GM12878 (cell line): ENCODE results near the gene PRKCD. TPM values are rescaled to one million over a fixed set of nuclear protein-coding genes. Genes with fewer than 3 reads are reported as not detected.

Experiments
- CEBPB ChIP-seq, 2 experiments: fragments of 150-350 bp in 1 of 2; IDR thresholded peaks; 2 replicates each; pipeline ENCODE4 v1.6.1; 2012 to 2014; ENCODE audit warnings: low read depth in 2 of 2, low read length in 2 of 2, borderline replicate concordance in 1 of 2, inconsistent platforms in 1 of 2
- CHD2 ChIP-seq: IDR thresholded peaks from 2 replicates; pipeline ENCODE4 v1.6.1; 2011; ENCODE audit warnings: low read depth, low read length, improper control_type of control experiment, borderline replicate concordance
- DPF2 ChIP-seq: fragments of 450-650 bp; IDR thresholded peaks from 2 replicates; pipeline ENCODE4 v1.6.1; 2017; ENCODE audit warnings: mild to moderate bottlenecking
- HDAC2 ChIP-seq: fragments of 200-600 bp; sonication (generic); IDR thresholded peaks from 2 replicates; pipeline ENCODE4 v1.6.1; 2017
- IRF3 ChIP-seq: fragments of 450-650 bp; IDR thresholded peaks from 2 replicates; pipeline ENCODE4 v1.6.1; 2014; ENCODE audit warnings: mild to moderate bottlenecking
- KLF5 ChIP-seq: fragments of 450-650 bp; IDR thresholded peaks from 2 replicates; pipeline ENCODE4 v1.6.1; 2014; ENCODE audit warnings: mild to moderate bottlenecking; ENCODE audit not compliant: partially characterized antibody
- MEF2B ChIP-seq: fragments of 450-650 bp; IDR thresholded peaks from 2 replicates; pipeline ENCODE4 v1.6.1; 2018; ENCODE audit warnings: mild to moderate bottlenecking, moderate library complexity; ENCODE audit not compliant: partially characterized antibody, poor library complexity, severe bottlenecking
- NKRF ChIP-seq: fragments of 450-650 bp; conservative IDR thresholded peaks from 2 replicates; pipeline ENCODE4 v1.6.1; 2017; ENCODE audit warnings: mild to moderate bottlenecking, moderate library complexity
- POLR2AphosphoS5 ChIP-seq: IDR thresholded peaks from 2 replicates; pipeline ENCODE4 v1.6.1; 2011; ENCODE audit warnings: mild to moderate bottlenecking, low read length, inconsistent platforms
- RUNX3 ChIP-seq: IDR thresholded peaks from 2 replicates; pipeline ENCODE4 v1.6.1; 2012; ENCODE audit warnings: low read length, inconsistent platforms
- SMC3 ChIP-seq: IDR thresholded peaks from 2 replicates; pipeline ENCODE4 v1.6.1; 2011; ENCODE audit warnings: low read length, improper control_type of control experiment, borderline replicate concordance
- SRF ChIP-seq, 2 experiments: IDR thresholded peaks; 2 replicates each; pipeline ENCODE4 v1.6.1; 2011; ENCODE audit warnings: low read depth in 2 of 2, low read length in 2 of 2, mild to moderate bottlenecking in 1 of 2, moderate library complexity in 1 of 2
- TCF12 ChIP-seq: IDR thresholded peaks from 2 replicates; pipeline ENCODE4 v1.6.1; 2011; ENCODE audit warnings: low read depth, mild to moderate bottlenecking, low read length
- ZNF622 ChIP-seq: fragments of 450-650 bp; IDR thresholded peaks from 2 replicates; pipeline ENCODE4 v1.6.1; 2017; ENCODE audit warnings: mild to moderate bottlenecking, inconsistent platforms
- polyA plus RNA-seq, 11 experiments: library from polyadenylated mRNA; depleted of rRNA in 4 of 11; unstranded in 6 of 11; stranded (reverse) in 5 of 11; fragments of >200 nt; fragmentation: Nextera tagmentation in 4 of 11; fragmentation: Illumina TruSeq in 1 of 11; extraction: Ambion mirVana in 4 of 11; extraction: Trizol in 1 of 11; gene quantifications; 1 replicate in 1 of 11; 2 replicates in 10 of 11; pipeline versions ENCODE4 v1.2.1 to v1.2.3, GENCODE V29; 2011 to 2016; ENCODE audit warnings: inconsistent platforms in 2 of 11, missing spikeins in 2 of 11, low read depth in 1 of 11
- total RNA-seq, 4 experiments: library from RNA; depleted of rRNA in 3 of 4; stranded (reverse); fragments of >200 nt in 3 of 4; fragmentation: Illumina TruSeq in 1 of 4; extraction: Trizol in 1 of 4; gene quantifications; 2 replicates each; pipeline versions ENCODE4 v1.2.1 to v1.2.3, GENCODE V29; 2013 to 2021

Gene PRKCD
- total and polyA plus RNA-seq, 10 of the 15 experiments (the other 5 are each of a cell fraction or from before 2014, with no cell fraction given), result 10.0 to 114 (median 42.4) TPM

GRCh38 chr3:53195602-53196574 lies 34.9 kb downstream of the PRKCD start (continued):
- TF ChIP-seq NKRF, result peak; percentile 24; the same call in 1 of the 2 replicates
- TF ChIP-seq TCF12, result 0 out of 2 replicates have a peak, but pooled peaks have one; percentile 49
- no peak for TF ChIP-seq HDAC2
- no peak for TF ChIP-seq ZNF622
- TF ChIP-seq KLF5, result no peak
- peak; percentile 77 for TF ChIP-seq MEF2B
- TF ChIP-seq SRF (IDR thresholded peaks at IDR 0.05; ENCODE audit: low read depth in 2 of 2, low read length in 2 of 2), result no peak
- peak; percentile 95 for TF ChIP-seq SMC3
- TF ChIP-seq POLR2AphosphoS5, result no peak
- peak; percentile 57; the same call in 1 of the 2 replicates for TF ChIP-seq RUNX3
- TF ChIP-seq DPF2, result peak; percentile 33; the same call in 1 of the 2 replicates
- TF ChIP-seq CHD2, result 0 out of 2 replicates have a peak, but pooled peaks have one; percentile 36
- no peak for TF ChIP-seq IRF3
- no peak for TF ChIP-seq CEBPB (IDR thresholded peaks at IDR 0.05; ENCODE audit: borderline replicate concordance in 1 of 2, low read depth in 2 of 2, low read length in 2 of 2)
